Parathyroid adenoma (tissue), 2 donors: Measurements from ENCODE around the gene FAM20B.

Source experiments
- H2AFZ ChIP-seq: fragments of 300-600 bp; sonication (generic); one replicate; pipeline ENCODE4 v1.7.0; 2017; ENCODE audit warnings: antibody characterized with exemption, mild to moderate bottlenecking
- H3K27ac ChIP-seq: fragments of 300-600 bp; sonication (generic); one replicate; pipeline ENCODE4 v1.7.0; 2017
- H3K27me3 ChIP-seq: fragments of 300-600 bp; sonication (generic); one replicate; pipeline ENCODE4 v1.7.0; 2017; ENCODE audit warnings: low read length; ENCODE audit not compliant: control insufficient read depth, insufficient read depth
- H3K36me3 ChIP-seq: fragments of 300-600 bp; sonication (generic); one replicate; pipeline ENCODE4 v1.7.0; 2017; ENCODE audit warnings: low read length; ENCODE audit not compliant: control insufficient read depth, insufficient read depth
- H3K4me1 ChIP-seq: fragments of 300-600 bp; sonication (generic); one replicate; pipeline ENCODE4 v1.7.0; 2017; ENCODE audit warnings: control low read depth
- H3K4me2 ChIP-seq: fragments of 300-600 bp; sonication (generic); one replicate; pipeline ENCODE4 v1.7.0; 2017; ENCODE audit warnings: low read length
- H3K4me3 ChIP-seq: fragments of 300-600 bp; sonication (generic); one replicate; pipeline ENCODE4 v1.7.0; 2017; ENCODE audit warnings: low read depth, low read length
- H3K79me2 ChIP-seq: fragments of 300-600 bp; sonication (generic); one replicate; pipeline ENCODE4 v1.7.0; 2017; ENCODE audit warnings: control low read depth
- H3K9ac ChIP-seq: fragments of 300-600 bp; sonication (generic); one replicate; pipeline ENCODE4 v1.7.0; 2017; ENCODE audit warnings: mild to moderate bottlenecking
- H3K9me3 ChIP-seq: fragments of 300-600 bp; sonication (generic); one replicate; pipeline ENCODE4 v1.7.0; 2017; ENCODE audit warnings: low read length; ENCODE audit not compliant: control insufficient read depth
- TF ChIP-seq, protein P1 (sequence below): fragments of 300-600 bp; sonication (generic); IDR thresholded peaks from one replicate; pipeline ENCODE4 v1.7.0; 2017; ENCODE audit warnings: antibody characterized with exemption, mild to moderate bottlenecking
- donor health status: primary hyperparathyroidism.

FAM20B gene

DNA sequence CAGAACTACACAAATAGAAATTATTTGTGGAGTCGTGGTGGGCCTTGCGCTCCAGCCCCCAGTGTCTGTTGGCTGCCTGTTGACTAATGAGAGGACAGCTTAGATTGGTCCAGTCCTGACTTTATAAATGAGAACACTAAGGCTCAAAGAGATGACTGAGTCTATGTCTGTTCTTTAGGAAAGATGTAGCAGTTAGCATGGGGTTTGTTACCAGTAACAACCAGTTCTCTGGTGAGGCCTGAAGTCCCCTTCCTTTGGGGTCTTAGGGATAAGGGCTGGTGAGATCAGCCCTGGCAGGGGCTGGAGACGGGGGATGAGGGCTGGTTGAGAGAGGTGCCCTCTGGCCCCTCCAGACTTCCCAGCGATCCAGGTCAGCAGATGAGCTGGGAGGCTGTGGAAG lies 65.2 kb downstream of the FAM20B start:
- no peaks in the 10 kb centered on the region for H3K9me3 ChIP-seq
- H3K4me2 ChIP-seq, result no peak overlapping the region
- H3K36me3 ChIP-seq, result no peaks in the 10 kb centered on the region
- TF ChIP-seq, protein P1, sequence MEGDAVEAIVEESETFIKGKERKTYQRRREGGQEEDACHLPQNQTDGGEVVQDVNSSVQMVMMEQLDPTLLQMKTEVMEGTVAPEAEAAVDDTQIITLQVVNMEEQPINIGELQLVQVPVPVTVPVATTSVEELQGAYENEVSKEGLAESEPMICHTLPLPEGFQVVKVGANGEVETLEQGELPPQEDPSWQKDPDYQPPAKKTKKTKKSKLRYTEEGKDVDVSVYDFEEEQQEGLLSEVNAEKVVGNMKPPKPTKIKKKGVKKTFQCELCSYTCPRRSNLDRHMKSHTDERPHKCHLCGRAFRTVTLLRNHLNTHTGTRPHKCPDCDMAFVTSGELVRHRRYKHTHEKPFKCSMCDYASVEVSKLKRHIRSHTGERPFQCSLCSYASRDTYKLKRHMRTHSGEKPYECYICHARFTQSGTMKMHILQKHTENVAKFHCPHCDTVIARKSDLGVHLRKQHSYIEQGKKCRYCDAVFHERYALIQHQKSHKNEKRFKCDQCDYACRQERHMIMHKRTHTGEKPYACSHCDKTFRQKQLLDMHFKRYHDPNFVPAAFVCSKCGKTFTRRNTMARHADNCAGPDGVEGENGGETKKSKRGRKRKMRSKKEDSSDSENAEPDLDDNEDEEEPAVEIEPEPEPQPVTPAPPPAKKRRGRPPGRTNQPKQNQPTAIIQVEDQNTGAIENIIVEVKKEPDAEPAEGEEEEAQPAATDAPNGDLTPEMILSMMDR, result no peak
- H3K4me3 ChIP-seq, result no peak overlapping the region
- no peak overlapping the region for H2AFZ ChIP-seq
- H3K4me1 ChIP-seq, result no peaks in the 10 kb centered on the region
- no peaks in the 10 kb centered on the region for H3K79me2 ChIP-seq
- no peak overlapping the region for H3K27ac ChIP-seq
- no peak overlapping the region for H3K9ac ChIP-seq
- no peaks in the 10 kb centered on the region for H3K27me3 ChIP-seq

DNA sequence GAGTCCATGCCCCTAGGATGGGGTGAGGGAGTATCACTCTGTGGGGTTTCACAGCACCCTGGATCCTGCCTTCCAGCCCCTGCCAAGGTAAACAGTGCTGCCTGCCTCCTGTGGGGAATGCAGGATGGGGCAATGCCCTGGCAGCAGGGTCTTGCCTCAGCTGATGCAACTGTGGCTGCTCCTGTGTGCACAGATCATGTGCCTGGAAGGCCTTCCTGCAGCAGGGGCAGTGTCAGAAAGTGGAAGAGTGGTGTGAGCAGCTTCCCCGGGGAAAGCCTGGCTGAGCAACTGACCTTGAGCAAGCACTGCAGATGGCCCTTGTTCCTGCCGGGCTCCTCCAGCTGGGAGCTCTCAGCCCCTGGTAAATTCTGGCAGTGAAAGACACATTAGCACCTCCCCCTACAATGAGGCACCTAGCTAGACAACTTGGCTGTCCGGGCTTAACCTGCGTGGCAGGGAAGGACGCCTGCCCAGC lies 66.0 kb downstream of the FAM20B start:
- Histone ChIP-seq H3K9me3 (no peaks in the 10 kb centered on the region), H3K4me1 (no peaks in the 10 kb centered on the region), H3K27ac (no peak overlapping the region), H3K4me2 (no peak overlapping the region), H3K27me3 (no peaks in the 10 kb centered on the region), H3K4me3 (no peak overlapping the region), H3K9ac (no peak overlapping the region), H3K36me3 (no peaks in the 10 kb centered on the region), H3K79me2 (no peaks in the 10 kb centered on the region), H2AFZ (no peak overlapping the region)
- TF ChIP-seq, protein P1, result no peak

DNA sequence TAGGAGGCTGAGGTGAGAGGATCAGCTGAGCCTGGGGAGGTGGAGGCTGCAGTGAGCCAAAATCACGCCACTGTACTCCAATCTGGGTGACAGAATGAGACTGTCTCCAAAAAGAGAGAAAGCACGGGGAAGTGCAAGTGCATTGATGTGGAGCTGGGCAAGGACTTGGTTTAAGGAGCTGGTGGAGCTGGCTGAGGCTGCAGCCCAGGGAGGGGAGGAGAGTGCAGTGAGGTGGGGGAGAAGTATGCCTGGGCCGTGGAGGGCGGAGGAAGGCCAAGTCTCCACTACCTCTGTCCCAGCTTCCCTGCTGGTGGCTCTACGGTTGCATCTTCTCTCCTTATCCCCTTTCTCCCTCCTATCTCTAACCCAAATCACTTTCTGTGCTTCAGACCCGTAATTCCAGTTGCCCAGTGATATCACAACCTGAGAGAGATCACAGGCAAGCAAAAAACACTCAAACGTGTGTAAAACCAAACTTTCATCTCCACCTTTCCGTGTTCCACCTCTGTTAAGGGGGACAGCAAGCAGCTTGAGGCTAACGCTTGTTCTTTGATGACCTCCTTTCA lies 67.3 kb downstream of the FAM20B start:
- no peaks in the 10 kb centered on the region for H3K79me2 ChIP-seq
- H3K9ac ChIP-seq, result no peak overlapping the region
- H3K9me3 ChIP-seq, result no peaks in the 10 kb centered on the region
- H3K27ac ChIP-seq, result no peak overlapping the region
- no peaks in the 10 kb centered on the region for H3K27me3 ChIP-seq
- H3K4me2 ChIP-seq, result no peak overlapping the region
- H3K36me3 ChIP-seq, result no peaks in the 10 kb centered on the region
- no peaks in the 10 kb centered on the region for H3K4me1 ChIP-seq
- no peak overlapping the region for H2AFZ ChIP-seq
- TF ChIP-seq, protein P1, result no peak
- H3K4me3 ChIP-seq, result no peak overlapping the region

DNA sequence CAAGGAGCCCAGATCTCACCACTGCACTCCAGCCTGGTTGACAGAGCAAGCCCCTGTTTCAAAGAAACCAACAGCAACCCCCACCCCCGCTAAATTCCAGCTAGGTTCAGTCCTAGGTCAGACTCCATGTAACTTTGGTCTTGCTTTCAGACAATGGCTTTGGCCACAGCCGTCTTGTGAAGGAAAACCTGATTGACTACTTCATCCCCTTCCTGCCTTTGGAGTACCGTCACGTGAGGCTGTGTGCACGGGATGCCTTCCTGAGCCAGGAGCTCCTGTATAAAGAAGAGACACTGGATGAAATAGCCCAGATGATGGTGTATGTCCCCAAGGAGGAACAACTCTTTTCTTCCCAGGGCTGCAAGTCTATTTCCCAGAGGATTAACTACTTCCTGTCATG lies 69.1 kb downstream of the FAM20B start:
- TF ChIP-seq, protein P1, result no peak
- no peaks in the 10 kb centered on the region for H3K4me1 ChIP-seq
- H3K27me3 ChIP-seq, result no peaks in the 10 kb centered on the region
- no peak overlapping the region for H3K9ac ChIP-seq
- H3K4me2 ChIP-seq, result no peak overlapping the region
- no peak overlapping the region for H2AFZ ChIP-seq
- H3K27ac ChIP-seq, result no peak overlapping the region
- no peaks in the 10 kb centered on the region for H3K79me2 ChIP-seq
- H3K36me3 ChIP-seq, result no peaks in the 10 kb centered on the region
- no peak overlapping the region for H3K4me3 ChIP-seq
- no peaks in the 10 kb centered on the region for H3K9me3 ChIP-seq

DNA sequence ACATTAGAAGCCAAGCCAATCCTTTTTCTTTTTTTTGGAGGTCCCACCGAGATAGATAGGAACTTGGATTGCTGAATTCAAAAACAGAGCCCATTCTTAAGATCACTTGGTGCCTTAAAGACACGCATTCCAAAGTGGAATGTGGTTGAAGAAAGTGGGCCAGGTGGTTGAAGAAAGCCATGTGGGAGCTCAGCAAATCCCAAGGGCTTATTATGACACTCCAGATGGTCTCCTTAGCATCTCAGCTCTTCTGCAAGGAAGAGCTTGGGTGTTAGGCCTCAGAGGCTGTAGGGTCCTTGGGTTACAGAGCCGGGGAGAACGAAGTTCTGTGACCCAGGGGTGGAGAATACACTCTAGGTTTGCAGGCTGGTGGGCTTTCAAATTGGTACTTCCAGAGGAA lies 69.7 kb downstream of the FAM20B start:
- no peaks in the 10 kb centered on the region for H3K79me2 ChIP-seq
- H3K27me3 ChIP-seq, result no peaks in the 10 kb centered on the region
- H3K9me3 ChIP-seq, result no peaks in the 10 kb centered on the region
- H3K4me3 ChIP-seq, result no peak overlapping the region
- H3K4me2 ChIP-seq, result no peak overlapping the region
- no peak overlapping the region for H2AFZ ChIP-seq
- TF ChIP-seq, protein P1, result no peak
- no peak overlapping the region for H3K9ac ChIP-seq
- H3K27ac ChIP-seq, result no peak overlapping the region
- H3K36me3 ChIP-seq, result no peaks in the 10 kb centered on the region
- H3K4me1 ChIP-seq, result no peaks in the 10 kb centered on the region
